BLaER1 treated with 17β-estradiol and CSF1 and Interleukin-3, amounts not matched to agents 10 nM and 100 nM (cell line): ENCODE measurements around the gene ANK3.

ENCODE experiments used
- H3K27ac ChIP-seq, 11 experiments: shearing (Covaris generic); formaldehyde crosslinking; 2 replicates each; pipeline ENCODE4 v1.8.1; 2022
- H3K27me3 ChIP-seq, 11 experiments: shearing (Covaris generic); formaldehyde crosslinking; 2 replicates each; pipeline ENCODE4 v1.8.1; 2022
- H3K36me3 ChIP-seq, 11 experiments: shearing (Covaris generic); formaldehyde crosslinking; 2 replicates each; pipeline ENCODE4 v1.8.1; 2022
- H3K4me1 ChIP-seq, 10 experiments: shearing (Covaris generic); formaldehyde crosslinking; 2 replicates each; pipeline ENCODE4 v1.8.1; 2022
- H3K4me2 ChIP-seq, 11 experiments: shearing (Covaris generic); formaldehyde crosslinking; 2 replicates each; pipeline ENCODE4 v1.8.1; 2022
- H3K4me3 ChIP-seq, 10 experiments: shearing (Covaris generic); formaldehyde crosslinking; 2 replicates each; pipeline ENCODE4 v1.8.1; 2022
- H3K9ac ChIP-seq, 11 experiments: shearing (Covaris generic); formaldehyde crosslinking; 2 replicates each; pipeline ENCODE4 v1.8.1; 2022
- H3K9me3 ChIP-seq, 11 experiments: shearing (Covaris generic); formaldehyde crosslinking; replicated peaks in 1 of 11; 2 replicates each; pipeline ENCODE4 v1.8.1; 2022
- H4K20me1 ChIP-seq, 11 experiments: shearing (Covaris generic); formaldehyde crosslinking; 2 replicates each; pipeline ENCODE4 v1.8.1; 2022
- Cebpa-rat ChIP-seq, 11 experiments: shearing (Covaris generic); IDR thresholded peaks; 2 replicates each; pipeline ENCODE4 v1.8.1; 2022

The ANK3 gene

DNA sequence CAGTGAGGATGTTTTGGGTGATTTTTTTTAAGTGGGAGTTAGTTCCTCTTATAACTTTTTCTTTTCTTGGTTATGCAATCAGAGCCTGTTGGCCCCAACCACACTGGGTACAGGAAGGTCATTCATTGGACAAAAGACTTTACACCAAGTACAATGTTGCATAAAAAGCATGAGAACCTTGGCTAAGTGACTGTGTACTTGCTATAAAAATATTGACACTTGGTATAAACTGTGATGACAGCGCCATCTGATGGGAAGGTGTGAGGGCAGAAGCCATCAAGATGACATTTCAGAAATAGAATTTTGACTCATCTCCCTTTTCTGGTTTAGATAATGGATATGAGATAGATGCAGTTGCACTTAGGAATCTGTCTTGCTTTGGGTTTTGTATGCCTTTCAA, 357.0 kb downstream of the ANK3 start:
- TF ChIP-seq Cebpa-rat (IDR thresholded peaks at IDR 0.05), result peak in 3 of 11 experiments; percentile 31 to 60 (median 60); a peak in 4 of 22 replicates
- H3K4me3 ChIP-seq, result no peak overlapping the region
- H3K9ac ChIP-seq, result peak overlapping the region in 2 of 11 experiments; percentile 45 to 67; a peak in 3 of 22 replicates
- H3K9me3 ChIP-seq, result no peaks in the 10 kb centered on the region
- H4K20me1 ChIP-seq, result no peaks in the 10 kb centered on the region
- no peaks in the 10 kb centered on the region for H3K36me3 ChIP-seq
- H3K27me3 ChIP-seq, result no peaks in the 10 kb centered on the region
- H3K27ac ChIP-seq, result peak overlapping the region in 5 of 11 experiments; percentile 51 to 86 (median 78); a peak in 10 of 22 replicates
- H3K4me1 ChIP-seq, result peaks cover 0 to 50% (median 25%) of the 10 kb centered on the region in 10 experiments; a peak in 13 of 20 replicates
- H3K4me2 ChIP-seq, result peak overlapping the region in 6 of 11 experiments; percentile 17 to 77 (median 72); a peak in 12 of 22 replicates

DNA sequence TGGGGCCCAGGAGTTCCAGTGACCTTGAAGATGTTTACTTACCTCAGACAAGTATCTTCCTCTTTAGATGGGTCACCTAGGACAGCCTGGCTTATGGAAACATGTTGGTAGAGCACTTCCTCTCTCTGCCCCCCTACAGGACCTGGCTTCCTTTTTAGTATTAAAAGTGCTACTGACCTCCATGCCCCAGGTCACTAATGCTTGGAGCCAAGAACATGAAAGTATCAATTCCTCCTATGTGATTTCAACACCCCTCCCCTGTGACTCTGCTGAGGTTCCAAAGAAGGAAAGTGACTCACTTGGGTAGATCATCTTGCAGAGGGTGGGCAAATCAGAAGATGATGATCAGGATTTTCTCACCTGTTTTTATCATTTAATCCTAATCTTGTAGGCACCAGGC, 358.0 kb downstream of the ANK3 start:
- no peaks in the 10 kb centered on the region for H4K20me1 ChIP-seq
- peaks cover 0 to 50% (median 25%) of the 10 kb centered on the region in 10 experiments; a peak in 13 of 20 replicates for H3K4me1 ChIP-seq
- H3K9ac ChIP-seq, result peak overlapping the region in 3 of 11 experiments; percentile 21 to 60 (median 45); a peak in 2 of 22 replicates
- H3K4me2 ChIP-seq, result peak overlapping the region in 7 of 11 experiments; percentile 3 to 77 (median 70); a peak in 13 of 22 replicates
- H3K36me3 ChIP-seq, result no peaks in the 10 kb centered on the region
- H3K9me3 ChIP-seq, result no peaks in the 10 kb centered on the region
- H3K27ac ChIP-seq, result peak overlapping the region in 5 of 11 experiments; percentile 51 to 86 (median 78); a peak in 9 of 22 replicates
- peak in 4 of 11 experiments; percentile 10 to 61 (median 49); a peak in 2 of 22 replicates for TF ChIP-seq Cebpa-rat (IDR thresholded peaks at IDR 0.05)
- H3K4me3 ChIP-seq, result no peak overlapping the region
- no peaks in the 10 kb centered on the region for H3K27me3 ChIP-seq

DNA sequence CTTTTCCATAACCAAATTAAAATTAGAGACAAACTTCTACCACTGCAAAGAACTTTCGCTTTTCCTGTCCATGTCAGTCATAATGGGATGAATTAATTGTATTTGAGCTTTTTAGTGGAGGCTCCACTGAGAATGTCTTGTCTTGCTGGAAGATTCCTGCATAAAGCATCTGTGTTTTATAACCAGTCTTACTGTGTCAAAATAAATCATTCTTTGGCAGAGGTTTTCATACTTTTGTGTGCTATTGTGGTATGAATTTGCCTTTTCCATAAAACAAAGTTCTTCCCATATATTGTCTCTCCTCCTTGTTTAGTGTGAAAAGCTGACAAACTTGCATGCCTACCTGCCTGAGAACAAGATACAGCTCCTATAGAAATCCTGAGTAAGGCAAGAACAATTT, 358.5 kb downstream of the ANK3 start:
- Histone ChIP-seq H3K9ac (peak overlapping the region in 1 of 11 experiments; percentile 21; a peak in 1 of 22 replicates), H3K4me1 (peaks cover 0 to 50% (median 25%) of the 10 kb centered on the region in 10 experiments; a peak in 13 of 20 replicates), H3K9me3 (no peaks in the 10 kb centered on the region), H4K20me1 (no peaks in the 10 kb centered on the region), H3K4me2 (peak overlapping the region in 6 of 11 experiments; percentile 17 to 77 (median 72); a peak in 10 of 22 replicates), H3K27ac (peak overlapping the region in 4 of 11 experiments; percentile 51 to 86 (median 80); a peak in 7 of 22 replicates), H3K36me3 (no peaks in the 10 kb centered on the region), H3K27me3 (no peaks in the 10 kb centered on the region), H3K4me3 (no peak overlapping the region)
- no peak for TF ChIP-seq Cebpa-rat (IDR thresholded peaks at IDR 0.05)

DNA sequence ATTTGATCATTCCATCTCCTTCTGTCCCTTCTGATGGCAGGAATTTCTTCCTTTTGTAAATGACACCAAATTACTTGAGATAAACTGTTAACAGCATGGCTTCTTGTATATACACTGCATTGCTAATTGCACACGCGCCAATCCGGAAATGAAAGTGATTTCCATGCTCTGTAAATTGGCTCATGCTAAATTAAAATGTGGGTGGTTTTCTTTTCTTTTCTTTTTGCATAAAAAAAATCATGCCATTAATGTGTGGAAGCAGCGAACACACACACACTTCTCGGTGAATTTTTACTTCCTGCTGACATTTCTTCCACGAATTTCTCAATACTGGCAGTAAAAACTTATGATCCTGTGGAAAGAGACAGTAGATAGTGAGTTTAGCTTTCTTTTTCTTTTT, 360.2 kb downstream of the ANK3 start:
- no peak for TF ChIP-seq Cebpa-rat (IDR thresholded peaks at IDR 0.05)
- Histone ChIP-seq H3K9me3 (no peaks in the 10 kb centered on the region), H3K27me3 (no peaks in the 10 kb centered on the region), H3K27ac (no peak overlapping the region), H3K36me3 (no peaks in the 10 kb centered on the region), H3K4me1 (peaks cover 0 to 50% (median 25%) of the 10 kb centered on the region in 10 experiments; a peak in 13 of 20 replicates), H3K4me2 (no peak overlapping the region), H3K4me3 (no peak overlapping the region), H4K20me1 (no peaks in the 10 kb centered on the region), H3K9ac (no peak overlapping the region)

DNA sequence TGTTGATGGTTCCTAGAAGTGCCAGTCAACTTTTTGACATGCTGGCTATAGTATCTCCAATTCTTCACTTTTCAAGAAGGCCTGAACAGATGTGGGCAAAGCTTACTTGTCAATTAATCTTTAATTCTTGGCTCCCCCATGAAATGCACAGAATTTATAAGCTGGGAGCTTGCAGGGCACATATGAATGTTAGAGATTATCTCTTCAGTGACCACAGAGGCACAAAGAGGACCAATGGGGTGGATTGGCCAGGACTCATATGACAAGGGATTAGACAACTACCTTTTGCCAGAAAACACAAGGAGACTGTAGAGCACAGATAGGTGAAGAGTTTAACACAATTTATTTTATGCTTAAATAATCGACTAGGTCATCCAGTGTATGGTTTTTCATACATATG, 361.6 kb downstream of the ANK3 start:
- Histone ChIP-seq H3K27me3 (no peaks in the 10 kb centered on the region), H3K4me2 (no peak overlapping the region), H3K36me3 (no peaks in the 10 kb centered on the region), H3K9me3 (no peaks in the 10 kb centered on the region), H4K20me1 (no peaks in the 10 kb centered on the region), H3K4me1 (peaks cover 0 to 37% (median 21%) of the 10 kb centered on the region in 10 experiments; a peak in 13 of 20 replicates), H3K9ac (no peak overlapping the region), H3K27ac (no peak overlapping the region), H3K4me3 (no peak overlapping the region)
- no peak for TF ChIP-seq Cebpa-rat (IDR thresholded peaks at IDR 0.05)

DNA sequence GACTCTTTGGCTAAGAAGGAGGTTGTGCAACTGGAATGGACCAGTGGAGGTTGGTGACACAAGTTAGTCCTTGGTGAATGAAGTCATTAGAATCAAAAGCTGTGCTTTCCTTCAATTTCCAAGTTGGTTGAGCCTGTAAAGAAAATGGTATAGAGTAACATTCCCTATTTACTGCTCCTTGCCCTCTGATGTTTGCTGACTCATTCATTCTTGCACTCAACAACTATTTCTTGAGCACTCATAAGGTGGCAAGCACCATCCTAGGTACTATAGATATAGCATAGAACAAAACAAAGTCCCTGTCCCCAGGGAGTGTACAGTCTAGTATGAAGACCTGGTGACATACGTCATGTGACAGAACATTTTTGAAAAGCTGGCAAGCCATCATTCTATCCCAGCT, 364.4 kb downstream of the ANK3 start:
- H4K20me1 ChIP-seq, result no peaks in the 10 kb centered on the region
- H3K9me3 ChIP-seq, result no peaks in the 10 kb centered on the region
- no peak overlapping the region for H3K9ac ChIP-seq
- H3K27me3 ChIP-seq, result no peaks in the 10 kb centered on the region
- H3K27ac ChIP-seq, result no peak overlapping the region
- no peak overlapping the region for H3K4me3 ChIP-seq
- TF ChIP-seq Cebpa-rat (IDR thresholded peaks at IDR 0.05), result no peak
- peaks cover 0 to 9% (median 0%) of the 10 kb centered on the region in 10 experiments; a peak in 4 of 20 replicates for H3K4me1 ChIP-seq
- no peak overlapping the region for H3K4me2 ChIP-seq
- H3K36me3 ChIP-seq, result no peaks in the 10 kb centered on the region

- Histone ChIP-seq H3K4me3 (no peak overlapping the region), H3K27me3 (no peaks in the 10 kb centered on the region), H4K20me1 (no peaks in the 10 kb centered on the region), H3K36me3 (no peaks in the 10 kb centered on the region), H3K4me2 (no peak overlapping the region), H3K4me1 (peaks cover 0 to 1% (median 0%) of the 10 kb centered on the region in 10 experiments; a peak in 1 of 20 replicates), H3K9ac (no peak overlapping the region), H3K9me3 (no peaks in the 10 kb centered on the region), H3K27ac (no peak overlapping the region)
- TF ChIP-seq Cebpa-rat (IDR thresholded peaks at IDR 0.05), result no peak
Observed at GRCh38 chr10:60024506-60024905, 365.2 kb downstream of the ANK3 start.

- H3K9me3 ChIP-seq, result no peaks in the 10 kb centered on the region
- no peak overlapping the region for H3K9ac ChIP-seq
- no peaks in the 10 kb centered on the region for H3K4me1 ChIP-seq
- no peak overlapping the region for H3K4me2 ChIP-seq
- H3K36me3 ChIP-seq, result no peaks in the 10 kb centered on the region
- no peak for TF ChIP-seq Cebpa-rat (IDR thresholded peaks at IDR 0.05)
- H3K27ac ChIP-seq, result no peak overlapping the region
- no peaks in the 10 kb centered on the region for H3K27me3 ChIP-seq
- H3K4me3 ChIP-seq, result no peak overlapping the region
- H4K20me1 ChIP-seq, result no peaks in the 10 kb centered on the region
Observed at GRCh38 chr10:60023155-60023877, 366.4 kb downstream of the ANK3 start.

DNA sequence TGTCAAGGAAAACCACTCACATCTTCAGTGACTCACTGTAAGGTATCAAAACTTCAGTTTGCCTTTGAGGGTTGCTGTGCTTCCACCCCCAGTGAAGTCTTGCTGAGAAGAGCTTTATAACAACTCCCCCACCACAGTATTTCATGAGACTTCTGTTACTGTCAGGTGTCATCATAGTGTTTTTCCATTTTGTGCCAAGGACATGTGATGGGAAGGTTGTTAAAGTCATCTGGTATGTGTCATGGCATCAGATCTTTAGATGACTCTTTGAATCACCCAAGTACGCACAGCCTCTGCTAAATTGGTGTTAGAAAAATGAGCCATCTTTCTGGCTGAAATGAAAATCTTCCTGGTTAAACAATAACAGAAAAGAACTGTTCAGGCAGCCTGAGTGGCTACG, 368.3 kb downstream of the ANK3 start:
- H3K4me1 ChIP-seq, result no peaks in the 10 kb centered on the region
- TF ChIP-seq Cebpa-rat (IDR thresholded peaks at IDR 0.05), result no peak
- H3K36me3 ChIP-seq, result no peaks in the 10 kb centered on the region
- no peaks in the 10 kb centered on the region for H4K20me1 ChIP-seq
- H3K27me3 ChIP-seq, result no peaks in the 10 kb centered on the region
- H3K9me3 ChIP-seq, result 0 out of 22 replicates have a peak, but pooled peaks cover 0 to under 1% (median 0%) of the 10 kb centered on the region in 11 experiments
- no peak overlapping the region for H3K9ac ChIP-seq
- H3K4me2 ChIP-seq, result no peak overlapping the region
- H3K27ac ChIP-seq, result no peak overlapping the region
- H3K4me3 ChIP-seq, result no peak overlapping the region
